ENCODE data around the gene PRSS1.
"Not testable (repeated sequence)": the region's sequence is repeated elsewhere in the genome, so short reads cannot be mapped to it uniquely, and the experiment has no call there.

PRSS1 gene

GRCh38 chr7:142748410-142748809 is 862 bp upstream of the PRSS1 start:
- DNase-seq: not testable (repeated sequence)

- no peak for DNase-seq
These were observed 1.2 kb downstream of the PRSS1 start for GRCh38 chr7:142750321-142750938.

GRCh38 chr7:142751526-142752175 is 2.4 kb downstream of the PRSS1 start:
- DNase-seq: not testable (repeated sequence)

- no peak for DNase-seq
These were observed 3.3 kb downstream of the PRSS1 start for GRCh38 chr7:142752376-142753225.

GRCh38 chr7:142753366-142753765 is 4.1 kb downstream of the PRSS1 start:
- DNase-seq: no peak

GRCh38 chr7:142753925-142754491 is 4.7 kb downstream of the PRSS1 start:
- DNase-seq: not testable (repeated sequence)

- DNase-seq: no peak
These were observed 5.7 kb downstream of the PRSS1 start for GRCh38 chr7:142754681-142755575.

- not testable (repeated sequence) for DNase-seq
These were observed 9.0 kb downstream of the PRSS1 start for GRCh38 chr7:142758312-142758711.

- DNase-seq: no peak
These were observed 10.2 kb downstream of the PRSS1 start for GRCh38 chr7:142759433-142759832.

GRCh38 chr7:142760071-142760642 is 10.9 kb downstream of the PRSS1 start:
- no peak for DNase-seq

- DNase-seq: not testable (repeated sequence)
These were observed 12.3 kb downstream of the PRSS1 start for GRCh38 chr7:142761606-142762005.

- DNase-seq: no peak
These were observed 12.8 kb downstream of the PRSS1 start for GRCh38 chr7:142762104-142762503.

- no peak for DNase-seq
These were observed 18.2 kb downstream of the PRSS1 start for GRCh38 chr7:142767451-142767850.

- no peak for DNase-seq
These were observed 18.6 kb downstream of the PRSS1 start for GRCh38 chr7:142767861-142768260.

- DNase-seq: not testable (repeated sequence)
These were observed 19.6 kb downstream of the PRSS1 start for GRCh38 chr7:142768885-142769284.

- no peak for DNase-seq
These were observed 21.5 kb downstream of the PRSS1 start, which contains the start of gene PRSS2 for GRCh38 chr7:142770661-142771352. Gene PRSS2, plus strand, starts transcription at chr7:142770970. Its CDS starts 13 bp downstream, at chr7:142770983.

GRCh38 chr7:142771353-142771723 is 22.1 kb downstream of the PRSS1 start:
- no peak for DNase-seq

GRCh38 chr7:142772051-142772450 is 22.8 kb downstream of the PRSS1 start:
- DNase-seq: no peak

- no peak for DNase-seq
These were observed 23.4 kb downstream of the PRSS1 start for GRCh38 chr7:142772673-142773072.

GRCh38 chr7:142773230-142773629 is 24.0 kb downstream of the PRSS1 start:
- DNase-seq: no peak

All from activated T-cell treated with anti-CD3 and anti-CD28 coated beads, Interleukin-2, amount 50 U/mL, for 1 hour (primary cell).